GM21447 (cell line): Measurements from ENCODE around the gene PRADC1.
"Not testable (repeated sequence)": the region's sequence is repeated elsewhere in the genome, so short reads cannot be mapped to it uniquely, and the experiment has no call there.

Experiments used
- ATAC-seq: cut with Tn5 transposase; IDR thresholded peaks from one replicate; pipeline ENCODE4 v1.9.1; 2021; ENCODE audit not compliant: unreplicated experiment

The PRADC1 gene

GRCh38 chr2:73233154-73233931 lies at the start of gene PRADC1:
PRADC1 (minus strand) TSS chr2:73233239; CDS start chr2:73233160, 79 bp downstream.
- ATAC-seq, result peak; percentile 90

- no peak for ATAC-seq
Observed at GRCh38 chr2:73281244-73281643, 48.2 kb upstream of the PRADC1 start.

DNA sequence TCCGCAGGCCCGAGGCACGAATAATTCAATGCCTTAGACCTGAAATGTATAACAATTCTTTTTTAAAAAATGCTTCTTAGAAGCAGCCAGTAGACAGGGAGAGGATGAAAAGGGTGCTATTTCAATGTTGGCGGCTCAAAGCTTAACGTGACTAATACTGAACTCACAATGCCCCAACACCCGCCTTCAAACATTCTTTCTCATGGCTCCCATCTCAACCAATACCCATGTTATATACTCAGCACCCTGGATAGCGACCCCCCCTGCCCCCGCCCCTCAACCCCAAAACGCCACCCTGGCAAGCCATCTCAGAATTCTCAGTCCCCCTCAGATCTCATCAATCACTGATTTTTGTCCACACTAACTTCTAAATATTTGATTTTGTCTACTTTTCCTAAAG lies 46.8 kb upstream of the PRADC1 start:
- no peak for ATAC-seq

GRCh38 chr2:73272270-73272669 lies 39.2 kb upstream of the PRADC1 start:
- ATAC-seq, result no peak

DNA sequence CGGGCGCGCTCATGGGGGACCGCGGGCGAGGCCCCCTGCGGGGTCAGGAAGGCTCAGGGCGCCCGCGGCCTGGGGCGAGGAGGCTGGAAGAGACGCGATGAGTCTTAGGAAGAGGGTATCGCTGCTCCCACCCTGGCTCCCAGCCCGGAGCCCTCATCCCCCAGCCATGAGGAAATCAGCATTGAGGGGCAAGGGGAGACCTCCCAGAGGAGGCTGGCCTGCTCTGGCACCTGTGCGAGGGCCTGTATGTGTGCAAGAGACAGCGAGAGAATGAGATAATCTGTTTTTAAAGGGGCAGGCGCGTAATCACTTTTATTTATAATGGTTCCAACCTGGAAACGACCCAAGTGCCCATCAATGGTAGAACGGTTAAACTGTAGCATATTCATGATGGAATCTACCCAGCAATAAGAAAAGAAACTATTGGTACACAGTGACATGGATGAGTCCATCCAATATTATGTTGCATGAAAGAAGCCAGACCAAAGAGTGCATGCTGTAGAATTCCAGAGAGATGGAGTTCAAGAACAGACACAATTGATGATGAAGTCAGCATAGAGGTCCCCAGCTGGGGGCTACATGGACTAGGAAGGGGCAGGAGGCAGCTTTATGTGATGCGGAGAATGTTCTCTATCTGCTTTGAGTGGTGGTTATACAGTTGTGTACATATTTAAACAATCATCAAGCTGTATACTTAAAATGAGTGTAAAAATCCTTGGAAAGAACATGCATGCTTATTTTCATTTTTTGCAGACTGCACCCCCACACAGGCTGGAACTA lies 36.8 kb upstream of the PRADC1 start:
- ATAC-seq, result peak; percentile 17

DNA sequence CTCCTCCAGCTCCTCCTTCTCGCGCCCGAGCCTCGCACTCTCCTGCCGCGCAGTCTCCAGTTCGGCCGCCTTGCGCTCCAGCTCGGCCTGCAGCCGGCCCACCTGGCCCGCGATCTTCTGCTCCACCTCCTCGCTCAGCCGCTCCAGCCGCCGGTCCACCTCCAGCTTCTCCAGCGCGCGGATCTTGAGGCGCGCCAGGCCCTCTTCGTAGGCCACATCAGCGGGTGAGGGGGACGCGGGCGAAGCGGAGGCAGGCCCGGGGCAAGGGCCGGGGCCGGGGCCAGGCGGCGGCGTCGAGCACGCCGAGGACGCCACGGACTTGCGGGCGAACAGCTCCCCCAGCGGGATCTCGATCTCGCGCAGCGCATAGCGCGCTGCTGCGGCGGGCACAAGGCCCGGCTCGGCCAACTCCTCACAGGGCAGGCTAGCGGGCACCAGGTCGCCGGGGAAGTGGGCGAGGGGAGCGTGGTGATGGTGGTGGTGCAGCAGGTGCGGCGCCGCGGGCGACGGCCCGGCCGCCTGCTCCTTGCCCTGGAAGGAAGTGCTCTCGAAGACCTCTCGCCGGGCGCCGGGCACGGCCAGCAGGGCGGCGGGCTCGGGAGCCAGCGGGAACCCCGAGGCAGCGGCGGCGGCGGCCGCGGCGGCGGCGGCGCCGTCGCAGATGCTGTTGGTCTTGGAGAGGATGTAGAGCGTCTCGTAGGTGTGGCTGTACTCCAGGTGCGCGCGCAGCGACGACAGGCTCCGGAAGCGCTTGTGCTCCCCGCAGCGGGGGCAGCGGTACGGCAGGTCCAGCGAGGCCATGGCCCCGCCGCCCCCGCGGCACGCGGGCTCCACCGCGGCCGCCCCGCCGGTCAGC lies 36.0 kb upstream of the PRADC1 start:
- peak; percentile 83 for ATAC-seq

- ATAC-seq, result no peak
Observed at GRCh38 chr2:73268366-73268829, 35.4 kb upstream of the PRADC1 start.

DNA sequence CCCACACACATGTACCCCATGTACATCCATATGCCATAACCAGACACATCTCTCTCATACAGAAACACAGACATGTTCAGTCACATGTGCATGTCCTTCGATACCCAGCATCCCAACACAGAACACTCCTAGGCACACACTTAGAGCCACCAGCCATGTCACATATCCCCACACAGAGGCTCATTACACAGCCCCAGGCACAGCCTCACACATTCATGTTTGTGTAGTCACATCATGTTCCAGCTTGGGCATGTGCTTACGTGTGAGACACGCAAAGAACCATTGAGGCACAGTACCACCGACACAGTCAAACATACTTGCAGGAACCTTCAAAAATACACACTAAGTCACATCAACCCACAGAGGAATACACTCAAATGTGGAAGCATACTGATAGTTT lies 34.0 kb upstream of the PRADC1 start:
- ATAC-seq, result no peak

DNA sequence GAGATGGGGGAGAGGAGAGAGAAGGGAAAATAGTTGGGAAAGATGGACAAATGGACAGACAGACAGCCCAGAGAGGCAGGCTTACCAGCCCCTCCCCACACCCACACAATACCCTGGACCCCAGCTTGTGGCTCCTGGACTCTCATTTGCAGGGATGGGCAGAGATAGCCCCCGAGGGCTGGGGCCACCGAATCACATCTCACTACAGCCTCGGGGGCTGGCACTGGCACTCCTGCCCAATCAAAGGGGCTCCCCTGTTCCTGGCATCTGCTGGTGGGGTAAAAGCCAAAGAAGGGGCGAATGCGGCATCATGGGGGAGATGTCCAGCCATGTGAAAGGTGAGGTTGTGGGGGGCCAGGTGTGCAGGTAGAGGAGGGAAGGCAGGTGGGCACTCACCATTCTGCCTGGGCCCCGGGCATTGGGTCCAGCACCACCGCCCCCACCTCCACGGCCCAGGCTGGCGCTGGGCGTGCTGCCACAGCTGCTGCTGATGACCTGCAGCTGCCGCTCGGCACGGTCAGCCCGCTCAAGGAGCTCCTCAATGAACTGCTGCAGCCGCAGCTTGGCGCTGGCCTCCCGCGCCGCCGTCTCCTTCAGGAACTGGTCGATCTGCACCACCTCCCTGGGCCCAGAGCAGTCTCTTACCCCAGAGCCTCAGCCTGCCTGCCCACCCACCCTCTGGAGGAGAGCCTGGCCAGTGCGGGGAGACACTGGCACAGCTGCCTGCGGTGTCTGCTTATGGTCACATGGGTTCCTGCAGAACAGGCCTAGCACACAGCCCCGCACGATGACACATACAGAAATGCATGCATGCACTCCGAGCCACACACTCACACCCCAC lies 33.2 kb upstream of the PRADC1 start:
- ATAC-seq, result no peak

GRCh38 chr2:73265298-73266060 lies 32.4 kb upstream of the PRADC1 start:
- ATAC-seq, result no peak

- ATAC-seq, result no peak
Observed at GRCh38 chr2:73264783-73265182, 31.7 kb upstream of the PRADC1 start.

GRCh38 chr2:73264332-73264606 lies 31.2 kb upstream of the PRADC1 start:
- no peak for ATAC-seq

GRCh38 chr2:73263540-73264331 lies 30.7 kb upstream of the PRADC1 start:
- no peak for ATAC-seq

DNA sequence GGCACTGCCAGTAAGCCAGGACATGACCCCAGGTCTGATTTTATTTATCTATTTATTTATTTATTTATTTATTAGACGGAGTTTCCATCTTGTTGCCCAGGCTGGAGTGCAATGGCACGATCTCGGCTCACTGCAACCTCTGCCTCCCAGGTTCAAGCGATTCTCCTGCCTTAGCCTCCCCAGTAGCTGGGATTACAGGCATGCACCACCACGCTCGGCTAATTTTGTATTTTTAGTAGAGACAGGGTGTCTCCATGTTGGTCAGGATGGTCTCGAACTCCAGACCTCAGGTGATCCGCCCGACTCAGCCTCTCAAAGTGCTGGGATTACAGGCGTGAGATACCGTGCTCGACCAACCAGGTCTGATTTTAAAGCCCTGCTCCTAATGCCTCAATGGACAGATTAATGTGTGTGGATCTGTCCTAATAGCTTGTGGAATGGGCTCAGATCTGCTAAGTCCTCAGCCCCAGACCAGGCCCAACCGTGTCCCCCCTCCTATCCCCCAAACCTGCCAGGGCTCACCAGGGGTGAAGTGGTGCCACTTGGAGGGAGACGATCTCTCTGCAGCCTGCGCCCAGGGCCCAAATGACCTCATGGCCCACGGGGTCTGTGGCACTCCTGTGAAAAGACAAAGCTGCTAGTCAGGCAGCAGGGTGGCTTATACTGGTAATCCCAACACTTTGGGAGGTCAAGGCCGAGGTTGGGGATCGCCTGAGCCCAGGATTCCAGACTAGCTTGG lies 29.8 kb upstream of the PRADC1 start:
- ATAC-seq, result not testable (repeated sequence)

DNA sequence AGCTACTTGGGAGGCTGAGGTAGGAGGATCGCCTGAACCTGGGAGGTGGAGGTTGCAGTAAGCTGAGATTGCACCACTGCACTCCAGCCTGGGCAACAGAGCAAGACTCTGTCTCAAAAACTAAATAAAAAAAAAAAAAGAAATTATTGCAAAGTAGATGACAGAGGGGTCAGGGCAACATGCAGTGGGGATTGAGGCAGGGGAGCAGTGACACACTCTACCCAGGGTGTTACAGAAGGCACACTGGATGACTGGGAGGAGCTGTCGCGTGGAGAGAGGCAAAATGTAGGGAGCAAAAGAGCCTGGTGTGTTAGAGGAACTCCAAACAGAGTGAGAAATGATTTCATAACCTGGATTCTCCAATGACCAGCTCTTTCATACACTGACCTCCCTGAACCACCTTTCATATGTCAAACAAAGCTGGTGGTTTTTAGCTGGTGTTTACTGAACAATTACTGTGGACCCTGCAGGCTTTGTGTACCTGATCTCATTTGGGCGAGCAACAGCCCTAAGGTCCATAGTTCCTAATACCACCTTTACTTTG lies 29.1 kb upstream of the PRADC1 start:
- no peak for ATAC-seq

GRCh38 chr2:73260338-73260984 lies 27.4 kb upstream of the PRADC1 start:
- no peak for ATAC-seq

- no peak for ATAC-seq
Observed at GRCh38 chr2:73259704-73260337, 26.8 kb upstream of the PRADC1 start.
